Stimulated activated CD4-positive, alpha-beta T cell treated with anti-CD3 and anti-CD28 coated beads, Interleukin-15, amount 100 ng/mL, for 24 hours (primary cell): ENCODE measurements around the gene PRL.

ENCODE experiments used
- DNase-seq: peaks from one replicate; pipeline ENCODE4 v3.0.0-alpha.2; 2020

Gene PRL

DNA sequence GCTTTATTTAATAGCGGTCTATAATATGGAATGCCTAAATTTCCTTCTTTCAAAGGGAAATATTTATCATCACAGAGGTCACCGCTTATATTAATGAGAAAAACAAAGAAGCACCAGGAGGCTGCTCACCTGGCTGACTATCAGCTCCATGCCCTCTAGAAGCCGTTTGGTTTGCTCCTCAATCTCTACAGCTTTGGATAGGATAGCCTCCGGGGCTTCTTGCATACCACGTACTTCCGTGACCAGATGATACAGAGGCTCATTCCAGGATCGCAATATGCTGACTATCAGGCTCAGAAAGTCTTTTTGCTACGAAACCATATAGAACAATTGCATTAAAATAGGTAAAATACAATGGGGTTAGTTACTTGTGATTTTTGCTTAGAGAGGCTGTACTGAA is 6.8 kb downstream of the PRL start:
- DNase-seq: no peak

DNA sequence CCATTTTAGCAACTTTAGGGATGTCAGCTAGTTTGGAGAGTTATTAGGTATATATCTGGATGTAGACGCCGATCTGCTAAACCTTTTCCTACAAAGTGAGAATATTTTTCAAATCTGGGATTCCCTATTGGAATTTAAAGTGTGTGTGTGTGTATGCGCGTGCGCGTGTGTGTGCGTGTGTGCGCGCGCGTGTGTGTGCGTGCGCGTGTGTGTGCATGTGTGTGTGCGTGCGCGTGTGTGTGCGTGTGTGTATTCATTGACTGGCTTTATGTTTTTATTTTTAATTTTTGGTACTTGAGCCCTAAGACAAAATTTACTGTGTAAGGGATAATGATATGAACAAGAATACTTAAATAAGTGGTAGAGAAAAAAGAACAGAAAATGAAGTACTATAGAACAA is 8.1 kb downstream of the PRL start:
- no peak for DNase-seq

DNA sequence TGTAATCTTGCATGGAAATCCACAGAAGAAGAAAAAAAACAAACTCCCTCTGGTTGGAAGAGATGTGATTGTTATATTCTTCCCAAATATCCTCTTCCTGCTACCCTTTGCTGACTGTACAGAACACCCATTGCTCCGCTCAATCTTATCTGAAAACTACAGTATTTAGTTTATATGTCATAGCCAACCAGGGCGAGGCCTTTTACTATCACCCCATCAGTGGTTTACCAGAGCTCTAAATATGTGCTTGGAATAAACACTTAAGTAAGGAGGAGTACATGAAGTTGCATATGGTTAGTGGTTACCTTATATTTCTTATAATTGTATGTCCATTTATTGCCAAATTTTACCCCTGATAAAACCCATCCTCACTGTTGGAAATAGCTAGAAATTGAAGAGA is 12.2 kb downstream of the PRL start:
- DNase-seq: no peak

DNA sequence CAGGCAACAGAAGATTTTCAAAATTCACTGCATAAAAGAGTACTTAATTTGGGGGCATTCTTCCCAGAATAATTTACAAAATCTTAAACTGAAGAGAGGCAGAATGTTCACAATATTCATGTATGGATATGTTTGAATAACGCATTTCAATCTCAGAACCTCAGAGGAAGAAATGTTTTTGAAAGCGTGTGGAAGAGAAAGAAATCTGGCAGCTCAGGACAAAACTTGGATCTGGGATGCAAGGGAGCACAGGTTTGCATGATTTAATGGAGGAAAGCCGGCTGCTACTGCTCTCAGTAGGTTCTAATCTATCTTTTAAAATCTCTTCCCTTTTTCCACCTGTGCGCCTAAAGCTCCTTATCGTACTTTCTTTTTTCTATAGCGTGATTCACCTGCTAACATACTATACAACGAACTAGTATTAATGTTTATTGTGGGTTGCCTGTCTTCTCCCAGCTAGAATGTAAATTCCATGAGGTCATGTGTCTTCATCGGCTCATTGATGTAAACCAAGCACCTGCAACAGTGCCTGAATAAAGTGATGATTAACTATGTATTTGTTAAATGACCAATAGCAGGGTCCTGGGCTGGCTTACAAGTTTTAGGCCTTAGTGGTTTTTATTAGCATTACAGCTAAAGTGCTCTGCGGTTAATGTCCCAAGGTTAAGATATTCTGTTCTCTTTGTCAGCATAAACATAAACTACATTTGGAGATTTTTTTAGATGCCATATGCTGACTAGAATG is 15.3 kb downstream of the PRL start:
- DNase-seq: no peak

DNA sequence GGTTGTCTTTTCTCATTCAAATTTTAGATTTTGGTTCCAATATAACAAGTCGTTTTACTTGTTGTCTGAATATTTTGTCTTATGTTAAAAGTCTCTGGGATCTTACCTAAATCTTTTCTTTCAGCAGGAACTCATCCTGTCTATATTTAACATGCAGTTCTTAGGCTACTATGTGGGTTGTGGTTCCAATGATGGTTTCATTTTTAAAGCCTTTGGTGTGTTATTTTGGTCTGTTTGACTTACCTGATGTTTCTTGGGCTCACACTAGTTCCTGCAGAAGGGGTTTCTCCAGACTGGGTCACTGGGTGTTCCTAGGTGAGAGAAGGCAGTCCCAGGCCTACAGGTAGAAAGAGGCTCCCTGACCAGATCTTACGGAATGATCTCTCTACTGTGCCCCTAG is 17.4 kb downstream of the PRL start:
- DNase-seq: no peak

DNA sequence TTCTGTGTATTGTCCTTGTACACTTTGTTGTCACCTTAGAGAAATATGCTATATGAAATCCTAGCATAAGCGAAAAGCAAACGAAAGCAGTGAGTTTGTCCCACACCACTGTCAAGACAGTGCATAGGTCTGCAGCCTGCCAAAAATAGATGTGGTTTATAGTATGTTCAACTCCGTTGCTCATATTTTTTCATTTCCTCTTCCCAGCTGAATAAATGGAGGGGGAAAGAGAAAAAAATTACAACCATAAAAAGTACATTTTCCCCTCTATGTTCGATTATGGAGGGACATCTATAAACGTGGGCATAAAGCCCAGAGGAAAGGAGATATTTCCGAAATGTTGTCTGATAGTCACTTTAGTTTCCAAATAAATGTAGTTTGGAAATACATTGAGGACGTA is 25.8 kb downstream of the PRL start:
- no peak for DNase-seq

DNA sequence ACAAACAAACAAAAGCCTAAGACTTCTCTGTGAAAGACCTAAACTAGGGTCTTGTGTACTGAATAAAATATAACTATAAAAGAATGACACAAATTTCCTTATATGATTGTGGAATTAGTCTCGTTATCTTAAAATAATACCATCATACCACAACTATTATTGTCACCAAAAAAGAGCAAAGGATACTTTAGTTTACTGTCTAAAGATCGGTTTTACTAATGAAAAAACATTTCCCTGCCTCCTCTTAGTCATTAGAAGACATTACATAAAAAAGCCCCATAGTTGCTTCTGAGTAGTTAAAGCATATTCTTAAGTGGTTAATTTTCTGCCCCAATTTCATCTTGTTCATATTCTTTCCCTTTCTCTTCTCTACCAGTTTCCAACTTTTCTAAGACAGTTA is 33.1 kb downstream of the PRL start:
- DNase-seq: no peak

DNA sequence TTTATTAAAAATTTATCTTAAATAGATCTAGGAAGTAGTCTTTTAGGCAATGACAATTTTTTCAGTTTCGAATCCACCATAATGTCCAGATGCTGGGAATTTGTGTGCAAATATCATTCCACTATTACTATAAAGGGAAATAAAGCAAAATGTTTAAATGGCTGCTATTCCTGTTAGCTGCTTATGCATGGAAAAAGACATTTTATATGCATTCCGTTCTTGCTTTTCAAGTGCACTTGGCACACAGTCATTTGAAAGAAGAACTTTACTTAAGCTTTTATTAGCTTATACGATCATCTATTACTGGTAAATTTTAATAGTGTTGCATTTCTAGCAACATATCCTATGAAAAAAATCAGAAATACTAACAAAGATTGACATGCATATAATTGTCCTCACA is 42.0 kb downstream of the PRL start:
- DNase-seq: no peak

DNA sequence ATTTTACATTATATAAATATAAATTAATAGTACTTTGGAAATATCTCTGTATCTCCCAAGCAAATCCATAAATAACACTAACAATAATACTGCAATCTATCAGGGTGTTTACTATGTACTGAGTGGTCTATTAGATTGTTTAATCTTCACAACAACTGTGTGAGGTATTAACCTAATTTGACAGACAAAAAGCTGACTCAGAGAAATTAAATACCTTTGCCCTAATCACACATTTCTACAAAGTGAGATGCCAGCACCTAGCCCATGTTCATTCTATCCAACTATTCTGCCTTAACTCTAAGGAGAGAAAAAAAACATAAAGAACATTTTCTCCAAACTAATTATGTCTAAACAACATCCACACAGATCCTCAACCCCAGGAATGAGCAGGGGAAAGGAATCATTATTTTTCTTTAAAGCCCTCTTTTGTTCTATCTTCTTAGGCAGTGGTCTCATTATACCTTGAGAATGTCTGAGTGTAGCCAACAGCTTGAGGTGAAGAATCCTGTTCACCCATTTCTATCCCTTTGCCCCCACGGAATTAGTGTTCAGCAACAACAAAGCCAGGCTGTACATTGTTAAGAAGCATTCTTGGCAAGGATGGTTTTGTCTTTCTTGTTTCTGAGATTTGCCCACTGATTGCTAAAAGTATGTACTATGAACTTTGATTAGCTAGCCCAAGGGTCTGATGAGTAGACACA is 42.7 kb downstream of the PRL start:
- no peak for DNase-seq

DNA sequence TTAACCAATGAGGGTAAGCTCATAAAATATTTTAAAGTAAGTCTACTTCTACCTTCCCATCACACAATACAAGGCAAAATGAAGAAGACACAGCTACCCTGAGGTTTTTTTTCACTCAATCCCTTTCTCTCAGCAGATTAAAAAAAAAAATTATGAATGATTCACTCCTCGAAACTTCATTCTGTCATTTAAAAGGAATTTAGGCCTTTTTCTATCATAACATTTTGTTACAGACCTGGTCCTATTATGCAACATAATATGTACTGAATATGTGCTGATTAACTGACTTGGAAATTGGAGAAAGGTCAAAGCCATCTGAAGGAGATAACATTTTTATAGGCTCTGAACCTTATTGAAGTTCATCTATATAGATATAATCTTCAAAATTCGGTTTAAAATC is 45.5 kb downstream of the PRL start:
- DNase-seq: no peak

DNA sequence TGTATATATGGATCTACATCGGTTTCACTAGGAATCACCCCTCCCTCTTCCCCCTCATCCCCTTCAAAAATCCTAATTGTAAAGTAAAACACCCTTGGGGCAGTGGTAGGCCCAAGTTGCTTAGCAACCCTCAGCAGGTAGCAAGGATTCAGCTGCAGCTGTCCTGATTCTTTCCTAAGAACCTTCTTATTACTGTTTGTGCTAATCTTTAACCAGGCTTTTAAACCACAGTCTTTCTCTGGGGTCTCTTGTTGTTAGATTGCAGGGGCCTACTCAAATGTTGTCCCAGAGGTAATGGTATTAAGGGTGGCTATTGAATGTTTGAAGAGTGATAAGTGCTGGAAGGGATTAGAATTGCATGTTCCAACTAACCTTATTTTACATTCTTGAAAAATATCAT is 46.4 kb downstream of the PRL start:
- DNase-seq: no peak

DNA sequence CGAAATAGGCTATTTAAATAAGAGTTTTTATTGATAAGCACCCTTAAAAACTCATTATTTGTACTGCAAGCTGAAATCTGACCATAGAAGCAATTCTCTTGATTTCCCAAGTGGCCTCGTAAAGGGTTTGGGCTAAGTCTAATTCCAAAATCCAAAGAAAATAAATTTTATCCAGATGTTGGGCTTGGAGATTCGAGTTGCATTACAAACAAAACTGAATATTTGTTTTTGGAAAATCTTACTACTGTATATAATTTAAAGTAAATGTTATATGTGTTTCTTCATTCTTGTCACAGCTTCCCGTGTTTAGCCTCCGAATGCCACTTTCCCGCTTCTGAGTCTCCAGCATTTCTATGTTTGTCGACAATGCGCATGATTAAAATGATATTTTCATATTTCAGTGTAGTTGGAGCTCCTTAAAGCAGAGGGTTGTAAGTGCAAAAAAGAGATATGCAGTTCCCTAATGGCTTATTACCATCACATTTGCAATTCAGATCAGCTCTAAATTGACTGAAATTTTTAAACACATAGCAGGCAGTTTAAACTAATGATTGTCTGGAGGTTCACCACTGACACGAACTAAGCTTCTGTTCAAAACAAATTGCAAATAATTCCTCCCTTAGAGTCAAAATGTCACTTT is 47.0 kb downstream of the PRL start:
- DNase-seq: no peak

DNA sequence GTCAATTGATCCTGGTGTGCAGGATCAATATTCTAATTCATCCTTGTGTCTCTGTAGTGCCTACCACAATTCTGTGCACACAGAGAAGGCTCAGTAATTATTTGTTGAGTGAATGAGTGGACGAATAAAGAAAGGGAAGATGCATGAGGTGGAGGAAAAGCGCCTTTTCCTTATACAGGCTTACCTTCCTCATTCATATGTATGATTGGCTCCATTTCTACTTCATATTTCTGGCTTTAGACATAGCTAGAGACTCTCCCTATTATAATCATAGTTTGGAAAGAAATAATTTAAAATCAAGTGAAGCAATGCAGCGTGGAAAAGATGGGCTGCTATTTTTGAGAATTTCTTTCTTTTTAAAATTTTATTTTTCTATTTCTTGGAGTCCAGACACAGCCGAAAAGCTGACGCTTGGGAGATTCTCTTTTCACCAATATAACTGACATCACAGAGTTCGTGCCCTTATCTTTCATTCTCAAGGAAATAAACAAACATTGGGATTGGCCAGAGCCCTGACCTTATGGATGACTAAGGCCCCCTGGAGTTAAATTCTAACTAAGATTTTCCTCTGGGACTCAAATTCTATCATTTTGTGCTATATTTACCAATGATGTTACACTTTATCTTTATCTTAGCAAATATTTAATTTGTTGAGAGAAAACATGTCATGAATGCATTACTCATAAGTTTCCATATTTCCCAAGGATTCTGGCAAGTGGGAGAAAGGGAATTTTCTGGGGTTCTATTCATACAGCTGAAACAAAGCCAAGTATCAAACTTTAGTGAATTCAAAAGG is 48.1 kb downstream of the PRL start:
- no peak for DNase-seq

DNA sequence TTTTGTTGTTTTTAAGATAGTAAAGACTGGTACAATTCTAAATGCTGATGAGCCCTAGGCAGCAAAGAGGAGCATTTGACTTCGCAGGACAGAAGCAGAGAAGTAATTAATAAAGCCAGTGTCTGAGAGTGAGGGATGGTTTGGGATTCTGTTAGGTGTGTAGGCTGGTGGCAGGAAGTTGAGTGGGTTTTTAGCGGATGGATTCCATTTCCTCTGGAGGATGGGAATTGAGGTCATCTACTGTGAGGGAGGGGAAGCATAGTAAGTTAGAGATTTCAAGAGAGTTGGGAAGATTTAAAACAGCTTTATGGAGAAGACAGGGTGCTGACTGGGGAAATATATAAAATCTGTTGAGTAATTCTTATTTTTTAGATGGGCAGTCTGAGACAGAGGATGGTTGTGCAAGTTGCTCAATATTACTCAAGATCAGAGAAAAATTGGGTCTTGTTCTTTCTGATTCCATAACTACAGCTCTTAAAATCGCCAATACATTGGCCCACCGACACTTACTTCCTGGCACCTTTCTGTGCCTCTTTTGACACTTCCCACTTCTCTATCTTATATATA is 48.8 kb downstream of the PRL start:
- no peak for DNase-seq

DNA sequence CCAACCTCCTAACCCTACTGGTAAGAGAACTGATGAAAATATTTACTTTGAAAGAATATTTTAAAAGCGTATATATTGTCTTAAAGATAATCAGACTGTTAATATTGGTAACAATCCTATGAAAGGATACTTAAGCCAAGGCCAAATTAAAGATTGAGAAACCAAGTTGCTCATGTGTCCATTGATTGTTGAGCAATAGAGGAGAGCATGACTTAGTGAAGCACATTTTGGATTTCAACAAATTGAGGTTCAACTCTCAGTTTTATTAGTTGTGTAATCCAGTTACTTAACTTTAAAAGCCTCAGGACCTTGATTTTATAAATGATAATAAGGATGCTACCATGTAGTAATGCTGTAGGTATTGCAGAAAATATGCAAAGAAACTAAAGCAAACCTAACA is 56.8 kb downstream of the PRL start:
- no peak for DNase-seq

DNA sequence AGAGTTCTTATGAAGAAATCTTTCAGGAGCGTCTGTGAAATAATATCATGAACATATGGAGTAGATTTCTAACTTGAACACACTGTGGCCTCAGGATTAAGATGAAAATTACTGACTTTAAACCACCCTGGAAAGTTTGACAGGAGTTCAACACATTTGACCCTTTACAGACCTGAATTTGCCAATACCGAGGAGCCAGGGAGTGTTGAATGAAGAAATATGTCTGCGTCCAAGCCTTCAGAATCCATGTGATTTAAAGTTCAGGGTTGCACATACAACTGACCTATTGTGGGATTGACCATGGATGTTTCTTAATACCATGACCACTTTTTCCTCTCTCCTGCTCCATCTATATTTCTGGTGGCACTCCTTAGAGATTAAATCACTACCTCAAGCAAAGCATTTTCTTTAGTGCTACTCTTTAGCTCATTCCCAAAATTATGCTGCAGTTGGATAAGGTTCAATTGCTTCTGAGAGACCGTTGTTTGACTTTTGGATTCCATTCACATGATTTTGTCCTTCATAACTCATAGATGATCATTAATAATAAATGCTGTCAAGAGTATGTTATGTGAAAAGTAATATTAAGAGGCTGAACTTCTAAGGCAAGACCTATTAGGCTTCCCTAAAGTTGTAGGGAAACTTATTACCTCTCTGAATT is 57.4 kb downstream of the PRL start:
- no peak for DNase-seq

DNA sequence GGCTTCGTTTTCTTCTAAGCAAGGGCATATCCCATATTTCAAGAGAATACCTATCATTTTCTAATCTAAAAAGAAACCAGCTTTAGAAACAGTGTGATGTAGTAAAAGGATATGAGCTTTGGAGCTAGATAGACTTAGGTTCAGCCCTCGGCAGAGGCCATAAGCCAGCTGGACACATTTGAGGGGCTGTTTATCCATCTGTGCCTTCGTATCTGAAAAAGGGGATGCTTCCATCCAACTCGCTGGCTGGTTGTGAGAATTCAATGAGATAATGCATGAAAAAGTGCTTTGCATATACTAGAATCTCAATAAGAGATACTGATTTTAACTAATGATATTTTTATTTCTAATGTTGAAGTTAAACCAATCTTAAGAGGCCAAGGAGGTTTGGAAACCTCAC is 58.0 kb downstream of the PRL start:
- DNase-seq: no peak

DNA sequence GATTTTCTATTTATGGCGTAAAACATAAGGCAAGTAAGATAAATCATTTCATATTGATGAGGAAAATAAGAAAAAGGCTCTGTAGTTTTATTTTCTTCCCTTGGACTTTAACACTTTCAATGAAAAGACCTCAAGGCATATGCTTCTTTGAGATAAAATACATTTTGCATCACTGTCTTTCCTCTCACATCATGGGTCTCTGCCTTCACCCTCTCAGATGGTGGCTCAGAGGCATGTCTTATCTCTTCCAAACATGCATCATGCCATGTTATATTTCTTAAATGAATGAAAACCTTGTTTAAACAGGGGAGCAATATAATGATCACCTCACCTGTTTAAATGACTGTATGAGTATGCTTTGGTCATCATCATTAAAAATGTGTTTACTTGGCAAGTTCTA is 59.3 kb downstream of the PRL start:
- DNase-seq: no peak
